ENCODE measurements around the gene SPAG9.

GRCh38 chr17:51097708-51098446, 22.8 kb downstream of the SPAG9 start:
- TF ChIP-seq CTCF (IDR thresholded peaks at IDR 0.05; ENCODE audit: borderline replicate concordance, extremely low read depth, low read length, poor library complexity, severe bottlenecking): no peak
- TF ChIP-seq EZH2 (IDR thresholded peaks at IDR 0.05; ENCODE audit: borderline replicate concordance, low read depth, low read length, severe bottlenecking): no peak

Data from DND-41 (cell line).